Skeletal muscle tissue (tissue), 4 donors: Measurements from ENCODE around the gene DHX58. TPM values are rescaled to one million over a fixed set of nuclear protein-coding genes. Genes with fewer than 3 reads are reported as not detected.
"Not testable (repeated sequence)": the region's sequence is repeated elsewhere in the genome, so short reads cannot be mapped to it uniquely, and the experiment has no call there.

Experiments
- H3K27ac ChIP-seq: one replicate; pipeline ENCODE4 v1.7.0; 2013; ENCODE audit warnings: mild to moderate bottlenecking, low read depth, low read length, inconsistent platforms
- H3K27me3 ChIP-seq, 3 donors: one replicate each; pipeline ENCODE4 v1.7.0; 2013; ENCODE audit warnings: low read length in 3 of 3; ENCODE audit not compliant: control insufficient read depth in 3 of 3, insufficient read depth in 3 of 3
- H3K36me3 ChIP-seq, 3 donors: one replicate each; pipeline ENCODE4 v1.7.0; 2013; ENCODE audit warnings: low read length in 3 of 3; ENCODE audit not compliant: control insufficient read depth in 3 of 3, insufficient read depth in 3 of 3
- H3K4me1 ChIP-seq, 3 donors: one replicate each; pipeline ENCODE4 v1.7.0; 2013; ENCODE audit warnings: low read length in 3 of 3, mild to moderate bottlenecking in 3 of 3; ENCODE audit not compliant: control insufficient read depth in 3 of 3, insufficient read depth in 3 of 3
- H3K4me3 ChIP-seq, 3 donors: one replicate each; pipeline ENCODE4 v1.7.0; 2013; ENCODE audit warnings: low read length in 3 of 3
- H3K9ac ChIP-seq, 3 donors: one replicate each; pipeline ENCODE4 v1.7.0; 2013; ENCODE audit warnings: low read length in 3 of 3, mild to moderate bottlenecking in 3 of 3, moderate library complexity in 2 of 3, low read depth in 1 of 3
- H3K9me3 ChIP-seq, 3 donors: one replicate each; pipeline ENCODE4 v1.7.0; 2013; ENCODE audit warnings: low read length in 3 of 3; ENCODE audit not compliant: control insufficient read depth in 3 of 3
- total RNA-seq: library from RNA; depleted of rRNA; stranded (reverse); fragments of >200 nt; gene quantifications from one replicate; pipeline ENCODE4 v1.2.3, GENCODE V29; 2014
- donor health status: Osteomylitis.

DHX58 gene
- 3.7 TPM for total RNA-seq

GRCh38 chr17:42112552-42113176, at the start of gene DHX58:
Gene DHX58, minus strand, starts transcription at chr17:42112714. Its CDS starts 822 bp downstream, at chr17:42111892.
- peak within 1 kb of the TSS; percentile 90 for H3K27ac ChIP-seq
- H3K9me3 ChIP-seq, result no peaks in the 10 kb centered on the region
- H3K4me1 ChIP-seq, result peaks cover 16 to 31% (median 22%) of the 10 kb centered on the region in 3 donors
- no peaks in the 10 kb centered on the region for H3K27me3 ChIP-seq
- peak within 1 kb of the TSS; percentile 88 to 91 (median 89) for H3K9ac ChIP-seq
- H3K4me3 ChIP-seq, result peak within 1 kb of the TSS; percentile 86 to 90 (median 87)
- peaks cover 32 to 41% (median 34%) of the 10 kb centered on the region in 3 donors for H3K36me3 ChIP-seq

GRCh38 chr17:42160531-42160910, 48.0 kb upstream of the DHX58 start:
- Histone ChIP-seq H3K27ac (no peak overlapping the region), H3K4me3 (no peak overlapping the region), H3K9ac (no peak overlapping the region), H3K36me3 (no peaks in the 10 kb centered on the region), H3K9me3 (no peaks in the 10 kb centered on the region), H3K4me1 (peaks cover 1 to 4% (median 1%) of the 10 kb centered on the region in 3 donors), H3K27me3 (no peaks in the 10 kb centered on the region)

DNA sequence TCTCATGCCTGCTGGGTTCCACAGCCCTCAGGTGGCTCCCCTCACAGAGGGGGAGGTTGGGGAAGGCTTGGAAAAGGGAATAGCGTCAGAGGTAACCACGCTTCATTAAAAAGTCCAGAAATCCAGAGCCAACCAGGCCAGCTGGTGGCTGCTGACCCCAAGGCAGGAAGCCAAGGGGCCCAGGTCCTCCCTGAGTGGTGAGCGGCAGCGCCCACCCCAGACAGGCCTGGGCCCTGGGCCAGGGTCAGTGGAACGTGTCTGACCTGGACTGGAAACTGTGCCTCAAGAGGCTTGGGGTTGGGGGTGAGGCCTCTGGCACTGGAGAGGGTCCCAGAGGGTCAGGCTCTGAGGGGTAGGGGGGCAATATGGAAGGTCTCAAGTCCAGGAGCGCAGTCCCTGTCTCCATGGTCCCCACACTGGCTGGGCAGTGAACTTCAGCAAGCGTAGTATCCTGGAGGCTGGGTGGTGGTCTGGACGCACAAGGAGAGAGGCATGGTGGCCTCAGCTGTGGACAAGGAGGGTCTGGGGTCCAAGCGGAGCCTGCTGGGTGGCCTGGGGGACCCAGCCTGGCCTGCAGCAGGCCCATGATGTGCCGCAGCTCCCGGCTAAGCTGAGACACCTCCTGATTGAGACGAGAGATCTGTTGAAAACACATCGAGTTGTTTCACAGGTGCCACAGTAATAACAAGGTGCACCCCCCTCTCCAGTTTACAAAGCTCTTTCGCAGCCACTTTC, 47.4 kb upstream of the DHX58 start:
- no peaks in the 10 kb centered on the region for H3K36me3 ChIP-seq
- H3K4me3 ChIP-seq, result no peak overlapping the region
- no peak overlapping the region for H3K27ac ChIP-seq
- no peaks in the 10 kb centered on the region for H3K9me3 ChIP-seq
- peaks cover 3 to 4% (median 4%) of the 10 kb centered on the region in 3 donors for H3K4me1 ChIP-seq
- no peak overlapping the region for H3K9ac ChIP-seq
- H3K27me3 ChIP-seq, result no peaks in the 10 kb centered on the region

GRCh38 chr17:42155614-42156045, 43.1 kb upstream of the DHX58 start:
- peak overlapping the region; percentile 59 to 67 (median 64) for H3K4me3 ChIP-seq
- no peaks in the 10 kb centered on the region for H3K36me3 ChIP-seq
- H3K4me1 ChIP-seq, result peaks cover 18 to 33% (median 21%) of the 10 kb centered on the region in 3 donors
- H3K27me3 ChIP-seq, result no peaks in the 10 kb centered on the region
- no peak overlapping the region for H3K27ac ChIP-seq
- no peaks in the 10 kb centered on the region for H3K9me3 ChIP-seq
- H3K9ac ChIP-seq, result peak overlapping the region; percentile 33 to 99 (median 66)

DNA sequence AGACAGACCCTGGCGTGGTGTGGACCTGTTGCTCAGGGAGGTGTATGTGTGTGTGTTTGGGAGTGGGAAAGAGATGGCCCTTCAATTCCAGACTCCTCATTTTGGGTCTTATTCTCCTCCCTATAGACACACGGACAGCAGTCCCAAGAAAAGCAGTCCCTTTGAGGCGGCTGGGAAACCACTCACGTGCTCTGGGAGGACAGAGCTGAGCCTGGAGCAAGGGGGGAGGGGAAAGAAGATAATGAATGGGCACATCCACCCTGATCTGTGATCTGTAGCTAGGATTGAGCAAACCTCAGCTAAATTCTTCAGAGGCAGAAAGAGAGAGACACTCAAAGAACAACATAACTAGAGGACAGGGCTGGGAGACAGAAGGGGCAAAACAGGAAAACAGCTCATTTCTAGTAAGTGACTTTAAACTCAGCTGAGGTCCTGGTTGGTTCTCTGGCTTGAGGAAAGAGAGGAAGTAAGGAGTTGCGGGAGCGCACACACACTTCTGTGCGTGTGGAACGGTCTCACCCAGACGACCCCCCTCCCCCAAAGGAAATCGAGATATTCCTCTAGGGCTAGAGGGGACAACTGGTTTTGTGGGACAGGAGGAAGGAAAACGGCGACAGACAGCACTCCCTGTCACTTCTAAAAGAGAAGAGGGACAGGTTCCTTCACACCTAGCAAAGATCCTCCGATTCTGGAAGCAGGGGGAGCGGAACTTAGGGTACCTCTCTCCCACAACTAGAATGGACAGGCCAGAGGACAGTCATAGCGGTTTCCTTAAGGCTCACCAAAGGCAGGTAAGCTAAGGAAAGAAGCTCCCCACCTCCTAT, 41.6 kb upstream of the DHX58 start:
- Histone ChIP-seq H3K36me3 (no peaks in the 10 kb centered on the region), H3K27ac (peak overlapping the region; percentile 91), H3K9me3 (no peaks in the 10 kb centered on the region), H3K4me3 (peak overlapping the region; percentile 97 to 99 (median 98)), H3K27me3 (no peaks in the 10 kb centered on the region), H3K9ac (peak overlapping the region; percentile 97 to 99 (median 98)), H3K4me1 (peaks cover 18 to 33% (median 23%) of the 10 kb centered on the region in 3 donors)

DNA sequence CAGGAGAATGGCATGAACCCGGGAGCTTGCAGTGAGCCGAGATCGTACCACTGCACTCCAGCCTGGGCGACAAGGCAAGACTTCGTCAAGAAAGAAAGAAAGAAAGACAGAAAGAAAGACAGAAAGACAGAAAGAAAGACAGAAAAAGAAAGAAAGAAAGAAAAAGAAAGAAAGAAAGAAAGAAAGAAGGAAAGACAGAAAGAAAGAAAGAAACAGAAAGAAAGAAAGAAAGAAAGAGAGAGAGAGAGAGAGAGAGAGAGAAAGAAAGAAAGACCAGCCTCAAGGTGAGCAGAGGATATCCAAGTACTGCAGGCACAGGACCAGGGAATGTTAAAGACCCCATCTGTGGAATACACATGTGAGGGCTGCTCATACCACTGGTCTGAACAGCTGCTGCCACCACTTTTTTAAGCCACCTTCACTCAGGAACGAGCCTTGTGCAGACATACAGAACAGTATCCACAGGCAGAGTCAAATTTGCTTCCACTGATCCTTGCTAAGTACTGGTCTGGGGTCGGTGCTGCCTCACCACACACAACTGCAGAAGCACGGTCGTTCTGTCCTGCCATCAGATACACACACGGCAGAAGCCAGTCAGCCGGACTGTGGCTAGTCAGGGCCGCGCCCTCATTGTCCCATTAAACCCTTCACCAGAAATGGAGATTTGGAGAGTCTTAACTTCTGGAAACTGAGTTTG, 34.5 kb upstream of the DHX58 start:
- peaks cover 25 to 45% (median 28%) of the 10 kb centered on the region in 3 donors for H3K4me1 ChIP-seq
- H3K9ac ChIP-seq, result peak overlapping the region in 2 of 3 donors; percentile 20 to 55
- H3K4me3 ChIP-seq, result no peak overlapping the region
- H3K9me3 ChIP-seq, result no peaks in the 10 kb centered on the region
- H3K27ac ChIP-seq, result peak overlapping the region; percentile 44
- H3K27me3 ChIP-seq, result no peaks in the 10 kb centered on the region
- H3K36me3 ChIP-seq, result peaks cover 0 to 8% (median 0%) of the 10 kb centered on the region in 3 donors

- H3K27me3 ChIP-seq, H3K9me3 ChIP-seq: not testable (repeated sequence)
- Histone ChIP-seq H3K36me3 (peaks cover 0 to 11% (median 2%) of the 10 kb centered on the region in 3 donors), H3K9ac (peak overlapping the region; percentile 25 to 54 (median 28)), H3K27ac (peak overlapping the region; percentile 93), H3K4me1 (peaks cover 48 to 68% (median 50%) of the 10 kb centered on the region in 3 donors), H3K4me3 (peak overlapping the region in 1 of 3 donors; percentile 15)
Measured at GRCh38 chr17:42143138-42143537, 30.6 kb upstream of the DHX58 start.

- Histone ChIP-seq H3K9ac (peak overlapping the region; percentile 28 to 54 (median 40)), H3K4me1 (peaks cover 50 to 69% (median 50%) of the 10 kb centered on the region in 3 donors), H3K27ac (peak overlapping the region; percentile 93)
Measured at GRCh38 chr17:42142371-42142896, 29.9 kb upstream of the DHX58 start.

DNA sequence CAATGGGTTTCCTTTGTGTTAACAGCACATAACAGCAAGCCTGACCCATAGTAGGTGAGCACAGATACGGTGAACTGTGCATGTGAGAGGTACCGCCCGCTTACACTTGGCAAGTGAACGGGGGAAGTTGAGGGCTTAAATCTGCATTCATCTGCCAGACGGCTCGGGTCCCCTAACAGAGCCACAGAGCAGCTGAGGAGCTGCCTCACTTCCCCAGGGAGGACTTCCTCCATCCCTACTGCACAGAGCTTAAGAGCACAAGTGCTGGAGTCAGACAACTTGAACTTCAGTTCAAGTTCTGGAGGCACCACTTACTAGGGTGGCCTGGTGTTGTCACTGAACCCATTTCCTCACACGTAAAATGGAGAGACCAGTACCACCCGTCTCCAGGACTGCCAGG, 28.9 kb upstream of the DHX58 start:
- Histone ChIP-seq H3K4me1 (peaks cover 55 to 68% (median 55%) of the 10 kb centered on the region in 3 donors), H3K9ac (peak overlapping the region in 1 of 3 donors; percentile 0), H3K4me3 (peak overlapping the region in 1 of 3 donors; percentile 7), H3K9me3 (no peaks in the 10 kb centered on the region), H3K36me3 (peaks cover 0 to 7% (median 2%) of the 10 kb centered on the region in 3 donors), H3K27ac (peak overlapping the region; percentile 93), H3K27me3 (no peaks in the 10 kb centered on the region)

More at GRCh38 chr17:42142371-42142896, 29.9 kb upstream of the DHX58 start:
- Histone ChIP-seq H3K4me3 (peak overlapping the region in 1 of 3 donors; percentile 32), H3K36me3 (peaks cover 0 to 11% (median 2%) of the 10 kb centered on the region in 3 donors), H3K27me3 (no peaks in the 10 kb centered on the region), H3K9me3 (no peaks in the 10 kb centered on the region)
